Astrocyte of the hippocampus (primary cell): ENCODE results near the gene ARMC2.
"Not testable (repeated sequence)": the region's sequence is repeated elsewhere in the genome, so short reads cannot be mapped to it uniquely, and the experiment has no call there.

ENCODE experiments used
- DNase-seq: peaks from one replicate; pipeline ENCODE4 v3.0.0; 2011; ENCODE audit warnings: low read depth, low spot score

ARMC2 gene

DNA sequence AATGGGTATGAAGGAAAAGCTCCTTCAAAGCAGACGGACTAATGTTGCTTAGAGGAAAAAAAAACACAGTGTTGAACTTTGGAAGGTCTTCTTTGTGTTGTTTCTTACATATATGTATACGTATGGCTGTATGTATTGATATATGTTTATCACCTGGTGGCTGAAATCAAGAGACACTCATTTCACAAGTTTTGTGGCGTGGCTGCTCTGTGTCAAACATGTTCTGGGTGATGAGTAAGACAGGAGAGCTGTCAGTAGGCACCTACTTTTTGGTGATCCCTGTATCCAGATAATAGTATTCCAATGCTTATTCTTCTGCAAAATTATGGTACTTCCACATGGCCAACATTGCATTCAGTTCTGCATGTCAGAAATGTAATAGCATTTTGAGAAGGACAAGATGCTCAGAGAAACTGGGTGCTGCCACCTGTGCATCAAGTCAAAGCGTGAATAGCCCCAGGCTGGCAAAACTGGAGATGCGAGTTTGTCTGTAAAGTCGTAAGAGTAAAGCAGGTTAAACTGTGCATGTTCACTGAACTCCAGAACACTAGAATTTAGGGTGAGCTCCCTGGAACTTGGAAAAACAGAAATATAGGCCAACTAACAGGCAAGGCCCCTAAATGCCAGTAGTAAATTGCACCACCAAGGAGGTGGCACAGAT is 67.9 kb downstream of the ARMC2 start:
- DNase-seq, result no peak

DNA sequence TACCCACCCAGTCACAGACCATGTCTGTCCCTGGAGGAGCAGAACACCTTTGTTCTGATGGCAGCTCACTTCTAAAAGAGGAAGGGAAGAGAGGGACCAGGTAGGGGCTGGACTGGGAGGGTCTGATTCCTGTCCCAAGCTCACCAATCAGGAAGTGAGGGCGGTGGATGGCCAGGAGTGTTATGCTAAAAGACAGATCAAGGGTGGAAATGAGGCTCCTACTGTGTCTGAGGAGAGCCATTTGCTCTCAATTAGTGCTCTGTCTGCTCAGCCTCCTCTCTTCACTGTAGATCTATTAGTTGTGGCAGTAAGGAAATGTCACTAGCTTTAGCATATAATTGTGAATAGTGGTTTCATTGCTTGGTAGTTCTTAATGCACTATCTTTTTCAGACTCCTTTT is 72.5 kb downstream of the ARMC2 start:
- DNase-seq, result no peak

DNA sequence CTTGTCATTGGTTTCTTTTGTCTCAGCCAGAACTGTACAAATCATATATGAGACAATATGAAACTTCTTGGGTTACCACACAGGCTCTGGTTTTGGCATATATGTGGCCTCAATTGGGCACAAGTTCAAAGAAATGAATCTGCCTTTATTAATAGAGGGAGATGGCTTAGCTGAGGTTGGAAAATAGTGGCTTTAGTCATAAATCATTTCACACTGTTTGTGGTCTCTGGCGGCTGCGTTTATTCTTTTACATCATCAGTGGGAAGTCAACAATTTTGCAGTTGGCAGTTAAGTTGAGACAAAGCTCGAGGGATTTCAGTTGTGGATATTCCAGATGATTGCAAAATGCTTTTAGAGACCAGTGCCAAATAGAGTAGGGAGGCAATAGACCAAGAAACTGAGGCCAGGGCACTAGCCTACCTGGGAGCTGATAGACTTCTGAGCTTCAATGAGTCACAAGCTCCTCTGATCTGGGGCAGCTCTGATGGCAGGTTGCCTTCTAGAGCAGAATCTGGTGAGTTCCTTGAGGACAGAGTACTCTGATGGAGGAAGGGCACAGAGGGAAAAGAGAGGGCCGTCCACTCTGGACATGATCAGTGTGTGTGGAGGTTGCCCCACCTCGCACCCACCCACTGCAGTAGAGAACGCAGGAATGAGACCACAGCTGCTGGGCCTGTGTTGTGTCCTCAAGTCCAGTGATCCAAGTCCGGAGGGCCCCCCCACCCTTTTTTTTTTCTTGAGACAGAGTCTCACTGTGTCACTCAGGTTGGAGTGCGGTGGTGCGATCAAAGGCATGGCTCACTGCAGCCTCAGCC is 73.5 kb downstream of the ARMC2 start:
- DNase-seq, result peak; percentile 58

DNA sequence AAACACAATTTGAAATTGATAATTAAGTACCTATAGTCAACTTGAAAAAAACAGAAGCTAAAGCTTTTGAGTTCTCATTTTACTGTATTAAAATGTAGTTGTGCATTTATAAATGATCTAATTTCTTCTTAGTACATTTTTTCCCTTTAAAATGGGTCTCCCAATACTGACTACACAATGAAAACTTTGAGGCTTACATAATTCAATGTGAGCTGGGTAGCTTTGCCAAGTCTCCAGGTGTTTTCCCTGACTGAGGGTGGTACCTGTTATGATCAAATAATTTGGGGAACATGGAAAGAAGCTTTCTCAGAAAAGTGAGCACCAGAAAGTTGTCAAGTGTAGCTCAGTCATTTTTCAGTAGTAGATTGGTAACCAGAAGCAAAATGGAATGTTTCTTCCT is 74.3 kb downstream of the ARMC2 start:
- no peak for DNase-seq

DNA sequence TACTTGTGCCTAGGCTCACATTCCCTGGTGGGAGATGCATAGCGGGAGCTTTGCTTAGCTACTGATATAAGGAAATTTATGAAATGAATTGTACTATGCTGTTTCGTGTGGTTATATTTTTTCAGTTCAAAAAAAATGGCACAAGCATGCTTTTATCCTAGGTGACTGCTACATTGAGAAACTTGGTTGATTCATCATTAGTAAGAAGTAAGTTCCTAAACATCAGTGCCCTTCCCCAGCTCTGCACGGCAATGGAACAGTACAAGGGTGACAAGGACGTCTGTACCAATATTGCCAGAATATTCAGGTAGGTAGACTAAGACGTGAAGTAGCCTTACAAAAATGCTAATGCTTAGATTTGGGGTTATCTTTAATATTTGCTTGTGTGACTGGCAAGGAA is 79.7 kb downstream of the ARMC2 start:
- no peak for DNase-seq

DNA sequence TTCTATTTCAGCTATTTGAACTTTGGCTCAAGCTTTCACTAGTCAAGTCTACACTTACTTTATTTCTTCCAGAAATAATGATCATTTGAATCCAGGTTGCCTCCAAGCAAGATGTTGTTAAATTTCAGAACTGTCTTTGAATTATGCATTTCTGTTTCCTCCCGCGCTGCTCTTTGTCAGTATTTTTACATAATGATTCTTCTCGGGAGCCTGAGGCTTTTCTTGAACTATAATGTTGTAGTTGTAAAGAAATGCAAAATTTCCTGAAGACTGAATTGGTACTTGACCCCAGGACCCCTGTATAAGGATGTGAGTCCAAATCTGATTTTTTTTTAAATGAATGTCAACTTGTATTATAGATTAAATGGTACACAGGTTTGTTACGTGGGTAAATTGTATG is 80.4 kb downstream of the ARMC2 start:
- DNase-seq, result no peak

DNA sequence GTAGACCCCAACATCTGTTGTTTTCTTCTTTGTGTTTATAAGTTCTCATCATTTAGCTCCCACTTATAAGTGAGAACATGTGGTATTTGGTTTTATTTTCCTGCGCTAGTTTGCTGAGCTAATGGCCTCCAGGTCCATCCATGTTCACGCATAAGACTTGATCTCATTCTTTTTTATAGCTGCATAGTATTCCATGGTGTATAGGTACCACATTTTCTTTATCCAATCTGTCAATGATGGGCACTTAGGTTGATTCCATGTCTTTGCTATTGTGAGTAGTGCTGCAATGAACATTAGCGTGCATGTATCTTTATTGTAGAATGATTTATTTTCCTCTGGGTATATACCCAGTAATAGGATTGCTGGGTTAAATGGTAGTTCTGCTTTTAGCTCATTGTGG is 82.9 kb downstream of the ARMC2 start:
- not testable (repeated sequence) for DNase-seq

DNA sequence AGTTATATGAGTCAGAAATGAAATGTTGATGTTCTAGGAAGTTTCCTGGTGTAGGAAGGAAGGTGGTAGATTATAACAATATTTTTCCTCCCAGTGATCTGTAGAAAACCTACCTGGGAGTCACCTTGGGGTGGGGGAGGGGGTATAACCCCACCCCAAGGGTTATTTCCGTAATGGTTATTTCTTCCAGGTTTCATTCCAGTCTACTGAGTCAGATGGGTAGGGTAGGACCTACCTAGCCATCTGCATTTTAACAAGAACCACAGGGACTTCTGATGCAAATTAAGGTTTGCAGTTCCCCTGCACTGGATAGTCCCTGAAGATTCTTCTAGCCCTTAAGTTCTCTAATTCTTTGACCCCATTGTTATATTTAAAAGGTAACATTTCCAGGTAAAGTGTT is 88.9 kb downstream of the ARMC2 start:
- no peak for DNase-seq

DNA sequence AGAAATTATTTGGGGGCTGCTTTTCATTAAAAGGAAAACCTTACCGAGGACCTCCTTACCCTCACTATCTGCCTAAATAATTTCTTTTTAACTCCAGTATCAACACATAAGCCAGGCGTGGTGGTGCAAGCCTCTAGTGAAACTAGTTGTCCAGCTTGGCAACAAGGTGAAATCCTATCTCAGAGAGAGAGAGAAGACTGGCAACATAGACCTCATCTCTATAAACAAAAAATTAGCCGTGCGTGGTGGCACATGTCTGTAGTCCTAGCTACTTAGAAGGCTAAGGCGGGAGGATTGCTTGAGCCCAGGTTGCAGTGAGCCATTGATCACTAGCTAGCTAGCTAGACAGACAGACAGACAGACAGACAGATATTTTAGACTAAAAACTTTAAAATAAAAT is 92.5 kb downstream of the ARMC2 start:
- DNase-seq, result no peak

DNA sequence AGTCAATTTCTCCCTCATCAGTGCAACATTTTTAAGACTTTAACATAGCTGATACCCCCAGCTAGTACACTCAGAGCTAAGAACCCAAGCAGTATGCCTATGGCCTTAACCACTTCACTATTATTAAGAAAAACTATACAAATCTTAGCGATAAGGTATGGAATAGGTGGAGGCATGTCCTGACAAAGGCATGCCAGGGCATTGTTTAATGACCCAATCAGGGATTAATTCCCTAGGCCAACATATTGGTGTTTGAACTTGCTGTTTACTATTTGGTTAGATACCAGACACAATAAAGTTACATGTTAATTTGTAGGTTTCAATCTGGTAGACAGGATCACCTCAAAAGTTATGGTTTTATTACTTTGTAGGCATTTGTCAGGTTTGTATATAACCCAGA is 93.1 kb downstream of the ARMC2 start:
- no peak for DNase-seq

DNA sequence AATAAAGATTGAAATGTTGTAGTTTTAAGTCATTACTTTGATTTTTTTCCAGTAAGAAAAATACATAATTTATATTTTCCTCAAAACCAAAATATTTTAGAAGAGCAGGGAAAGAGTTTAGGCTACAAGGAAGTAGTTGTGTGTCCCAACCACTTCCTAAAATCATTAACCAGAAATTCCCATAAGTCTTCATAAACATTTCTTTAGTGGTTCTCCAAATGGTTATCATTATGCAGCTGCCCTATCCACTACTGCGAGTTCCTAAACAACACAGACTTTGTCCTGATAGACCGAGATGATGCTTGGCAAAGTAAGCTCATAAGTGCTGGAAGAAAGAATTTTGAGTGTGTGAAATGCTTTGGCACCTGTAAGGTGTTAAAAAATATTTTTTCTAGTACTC is 93.6 kb downstream of the ARMC2 start:
- no peak for DNase-seq

DNA sequence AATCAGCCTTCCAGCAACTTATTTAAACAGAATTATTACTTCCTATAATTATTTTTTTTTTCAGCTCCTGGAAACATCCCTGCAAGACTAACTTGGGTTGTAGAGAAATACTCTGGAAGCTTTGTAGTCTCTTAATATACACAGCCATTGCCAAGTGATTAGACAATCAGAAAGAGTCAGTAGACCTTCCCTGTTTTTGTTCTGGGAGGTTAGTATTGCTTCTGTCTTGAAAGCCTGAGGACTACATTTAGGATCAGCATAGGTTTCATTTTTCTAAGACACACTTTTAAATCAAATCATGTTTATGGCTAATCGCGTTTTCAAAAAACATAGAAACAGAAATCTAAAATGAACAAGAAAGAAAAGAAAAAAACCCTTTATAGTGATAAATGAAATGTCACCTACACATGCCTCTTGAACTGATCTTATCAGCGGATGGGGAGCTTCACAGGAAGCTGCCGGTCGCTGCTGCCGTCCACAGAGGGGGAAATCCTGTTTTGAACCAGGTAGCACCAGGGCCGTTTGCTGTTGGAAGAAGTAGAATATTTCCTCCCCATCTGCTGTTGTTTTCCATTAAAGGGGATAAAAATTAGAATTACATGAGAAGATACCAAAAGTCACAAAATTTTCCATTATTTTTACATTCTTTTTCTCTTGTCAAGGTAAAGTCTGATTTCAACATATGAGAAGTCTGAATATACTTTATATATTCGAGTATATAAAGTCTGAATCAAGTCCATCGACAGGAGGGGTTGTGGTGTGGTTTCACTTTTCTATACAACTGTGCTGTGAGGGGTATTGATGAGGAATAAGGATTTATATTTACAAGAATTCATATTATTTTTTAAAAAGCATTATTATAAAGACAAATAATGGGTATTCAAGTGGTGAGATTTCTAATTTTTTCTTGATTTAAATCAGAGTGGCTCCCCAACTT is 94.6 kb downstream of the ARMC2 start:
- DNase-seq, result no peak

DNA sequence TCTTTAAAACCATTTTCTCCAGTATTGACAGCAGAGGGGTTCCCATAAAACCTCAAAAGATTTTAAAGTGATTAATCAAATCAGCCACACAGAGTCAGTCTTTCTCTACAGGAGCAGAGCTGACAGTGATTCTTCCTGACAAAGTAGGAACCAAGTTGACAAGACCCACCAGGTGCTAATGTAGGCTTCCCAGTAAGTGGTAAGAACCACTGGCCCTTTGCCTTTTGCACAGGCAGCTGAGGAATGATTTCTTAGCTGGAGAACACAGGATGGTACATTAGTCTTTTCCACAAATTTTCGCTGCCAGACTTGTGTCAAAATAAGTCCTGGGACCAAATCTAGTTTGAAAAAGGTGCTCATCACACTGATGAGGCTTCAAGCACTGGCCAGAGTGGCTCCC is 95.8 kb downstream of the ARMC2 start:
- DNase-seq, result no peak

DNA sequence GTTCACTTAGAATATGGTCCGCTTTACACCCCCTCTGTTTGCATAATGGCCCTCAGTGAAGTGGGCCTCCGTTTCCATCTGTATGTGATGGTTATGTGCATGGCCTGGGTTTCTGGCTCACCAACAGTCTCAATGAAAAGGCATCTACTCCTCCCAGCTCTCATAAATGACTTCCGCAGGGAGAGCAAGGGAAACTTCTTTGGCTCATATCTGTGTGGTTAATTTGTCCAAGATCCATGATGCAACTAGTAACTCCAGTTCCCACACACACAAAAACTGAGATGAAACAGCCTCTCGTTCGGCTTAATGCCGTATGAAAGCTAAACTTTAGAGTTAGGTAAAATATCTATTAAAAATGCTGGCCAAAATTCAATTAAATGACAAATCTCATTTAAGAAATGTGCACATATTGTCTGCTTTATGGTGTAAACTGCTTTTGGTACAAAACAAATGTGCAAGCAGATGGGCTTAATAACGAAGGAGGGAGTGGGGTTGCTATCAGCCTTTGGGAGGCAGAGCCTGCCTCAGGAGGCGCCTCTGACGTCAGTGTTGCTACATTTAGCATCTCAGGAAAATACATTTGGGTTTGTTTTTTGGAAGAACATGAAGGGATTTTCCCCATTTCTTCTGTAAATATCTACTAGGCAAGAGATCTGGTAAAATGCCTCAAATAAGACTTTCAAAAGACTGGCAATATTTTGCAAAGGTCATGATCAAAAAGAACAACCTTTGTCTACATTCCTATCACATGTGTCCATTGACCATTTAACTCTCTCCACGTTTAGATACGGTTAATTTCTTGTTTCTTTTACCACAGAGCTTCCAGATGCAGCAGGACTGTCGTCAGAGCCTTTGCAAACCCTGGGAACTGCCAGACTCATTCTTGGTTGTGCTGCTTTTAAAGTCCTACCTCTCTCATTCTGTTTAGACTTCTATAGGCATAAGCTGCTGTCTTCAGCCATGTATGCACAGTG is 96.8 kb downstream of the ARMC2 start:
- peak; percentile 61 for DNase-seq

DNA sequence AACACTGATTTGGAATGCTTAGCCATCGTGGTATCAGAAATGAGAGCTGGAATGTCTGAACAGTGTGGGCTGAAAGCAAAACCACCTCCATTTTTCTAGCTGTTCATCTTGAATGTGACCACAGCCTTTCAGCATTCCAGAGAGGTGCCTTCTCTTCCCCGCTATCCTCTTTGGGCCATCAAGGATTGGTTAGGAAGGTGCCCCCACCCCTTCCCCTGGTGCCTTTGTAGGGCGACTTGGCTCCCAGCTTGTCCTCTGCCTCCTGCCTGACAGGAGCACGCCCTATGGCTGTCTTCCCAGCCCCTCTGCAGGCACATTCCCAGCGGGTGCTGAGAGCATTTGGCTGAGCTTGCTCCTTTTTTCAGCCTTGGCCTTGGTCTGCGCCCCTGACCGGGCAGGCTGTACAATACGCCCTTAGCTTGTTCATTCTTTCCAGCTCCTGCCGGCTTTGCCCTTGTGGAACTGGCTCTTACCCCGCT is 97.5 kb downstream of the ARMC2 start:
- peak; percentile 80 for DNase-seq

DNA sequence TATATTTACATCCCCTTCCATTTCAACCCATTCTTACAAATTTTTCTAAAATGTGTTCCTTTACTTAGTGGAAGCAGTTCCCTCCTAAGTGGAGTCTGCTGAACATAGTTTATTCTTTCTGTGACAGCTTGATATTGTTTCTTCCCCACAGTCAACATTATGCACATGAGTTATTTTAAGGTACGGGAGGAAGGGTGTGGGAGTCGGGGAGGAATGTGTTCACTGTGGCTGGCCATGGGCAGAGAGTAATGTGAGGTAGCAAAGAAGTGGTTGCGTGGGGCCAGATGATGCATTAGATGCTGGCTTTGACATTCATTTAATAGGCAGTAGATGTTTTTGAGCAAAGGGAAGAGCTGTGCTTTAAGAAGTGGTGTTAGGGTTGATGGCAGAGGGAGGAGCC is 98.5 kb downstream of the ARMC2 start:
- peak; percentile 45 for DNase-seq

DNA sequence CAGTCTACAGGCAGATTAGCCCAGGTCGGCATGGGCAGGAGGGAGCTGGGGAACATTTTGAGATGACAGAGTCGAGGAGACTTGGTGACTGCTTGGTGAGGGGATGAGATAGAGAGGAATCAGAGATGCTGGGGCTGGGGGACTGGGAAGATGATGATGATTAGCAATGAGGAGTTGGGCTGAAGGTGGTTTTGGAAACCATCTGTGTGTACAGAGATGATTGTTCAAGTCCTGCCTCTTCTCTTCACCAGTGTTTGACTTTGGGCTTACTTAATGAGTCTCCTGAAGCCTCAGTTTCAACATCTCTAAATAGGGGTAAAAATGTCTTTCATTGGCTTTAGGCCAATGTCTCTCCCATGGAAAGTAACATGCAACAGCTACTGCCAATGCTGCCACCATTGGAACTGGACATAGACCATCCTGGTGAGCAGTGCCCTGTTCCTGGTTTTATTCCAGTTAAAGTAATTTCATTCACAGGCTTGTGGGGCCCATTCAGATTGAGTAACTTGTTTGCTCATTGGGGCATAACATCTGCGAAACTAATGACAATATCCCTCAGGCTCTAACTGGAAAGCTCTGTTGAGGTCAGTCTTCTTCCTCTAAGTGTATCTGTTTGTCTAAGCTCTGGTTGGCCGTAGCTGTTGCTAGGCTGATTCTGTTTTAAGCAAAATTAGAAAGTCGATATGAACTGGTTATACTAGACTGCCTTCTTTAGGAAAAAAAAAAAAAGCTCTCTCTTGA is 99.1 kb downstream of the ARMC2 start:
- DNase-seq, result peak; percentile 31

DNA sequence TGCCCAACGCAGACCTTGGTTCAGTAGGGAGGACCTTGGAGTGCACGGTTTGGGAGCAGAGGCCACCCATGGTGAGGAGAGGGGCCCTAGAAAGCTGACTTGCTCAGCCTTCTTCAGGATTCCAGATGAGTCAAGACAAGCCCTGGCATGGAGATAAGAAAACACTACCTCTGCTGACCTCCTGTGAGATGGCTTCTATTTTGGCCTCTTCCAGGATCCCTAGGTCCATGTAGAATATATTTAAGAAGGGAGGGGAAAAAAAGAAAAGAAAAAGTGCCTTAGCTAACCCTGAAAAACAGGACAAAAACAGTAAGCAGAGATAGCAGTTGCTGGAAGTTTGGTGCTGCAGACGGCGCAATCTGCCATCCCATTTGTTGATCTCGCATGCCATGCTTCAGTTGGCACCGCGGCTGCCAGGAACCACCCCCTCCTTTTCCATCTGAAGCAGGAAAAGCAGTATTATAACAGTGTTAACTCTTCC is 100.0 kb downstream of the ARMC2 start:
- DNase-seq, result peak; percentile 12

DNA sequence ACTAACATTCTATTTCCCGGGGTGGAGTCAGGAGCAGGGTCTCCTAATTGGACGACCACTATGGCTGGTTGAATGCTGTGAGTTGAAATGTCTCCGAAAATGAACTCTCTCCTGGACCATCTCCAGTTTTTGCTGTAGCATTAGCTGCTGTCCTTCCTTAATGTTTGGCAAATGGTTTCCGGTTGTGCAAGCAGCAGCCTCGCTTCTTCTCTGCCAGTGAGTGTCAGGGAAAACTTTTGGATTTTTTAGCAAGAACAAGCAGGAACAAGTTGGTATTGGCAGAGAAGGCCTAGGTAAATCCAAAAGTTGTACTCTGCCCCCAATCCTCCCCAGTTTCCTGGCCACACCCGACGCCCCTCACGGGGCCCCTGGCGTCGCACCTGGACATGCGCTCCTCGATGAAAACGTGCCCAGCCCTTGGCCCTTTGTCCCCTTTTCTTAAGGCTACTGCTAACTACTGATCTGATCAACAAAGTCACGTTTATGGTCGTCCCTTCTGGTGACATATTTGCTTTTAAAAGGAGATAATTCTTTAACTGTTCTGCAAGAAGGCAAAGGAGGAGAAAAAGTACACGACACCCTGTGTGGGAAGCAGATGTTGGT is 103.2 kb downstream of the ARMC2 start:
- no peak for DNase-seq
